HG03060 (cell line): ENCODE data around the gene PARM1.

Source experiments
- ATAC-seq: cut with Tn5 transposase; IDR thresholded peaks from one replicate; pipeline ENCODE4 v1.9.1; 2021; ENCODE audit warnings: low read depth, moderate number of reproducible peaks; ENCODE audit not compliant: unreplicated experiment

The PARM1 gene

GRCh38 chr4:74941123-74941522, 8.2 kb downstream of the PARM1 start:
- no peak for ATAC-seq

- no peak for ATAC-seq
Observed at GRCh38 chr4:74942251-74942917, 9.5 kb downstream of the PARM1 start.

- no peak for ATAC-seq
Observed at GRCh38 chr4:74942918-74943253, 10.0 kb downstream of the PARM1 start.

GRCh38 chr4:74944354-74944793, 11.5 kb downstream of the PARM1 start:
- no peak for ATAC-seq

- ATAC-seq = no peak
Observed at GRCh38 chr4:74946196-74946595, 13.3 kb downstream of the PARM1 start.

GRCh38 chr4:74947798-74948197, 14.9 kb downstream of the PARM1 start:
- ATAC-seq = no peak

GRCh38 chr4:74948236-74948635, 15.3 kb downstream of the PARM1 start:
- no peak for ATAC-seq

- no peak for ATAC-seq
Observed at GRCh38 chr4:74950200-74950599, 17.3 kb downstream of the PARM1 start.

GRCh38 chr4:74950882-74951281, 18.0 kb downstream of the PARM1 start:
- ATAC-seq = no peak

GRCh38 chr4:74953647-74954046, 20.7 kb downstream of the PARM1 start:
- no peak for ATAC-seq

GRCh38 chr4:74958881-74959280, 26.0 kb downstream of the PARM1 start:
- ATAC-seq = no peak

- ATAC-seq = no peak
Observed at GRCh38 chr4:74961230-74961629, 28.3 kb downstream of the PARM1 start.

GRCh38 chr4:74962584-74962983, 29.7 kb downstream of the PARM1 start:
- ATAC-seq = no peak

GRCh38 chr4:74964311-74964710, 31.4 kb downstream of the PARM1 start:
- no peak for ATAC-seq

- no peak for ATAC-seq
Observed at GRCh38 chr4:74967324-74967723, 34.4 kb downstream of the PARM1 start.

- no peak for ATAC-seq
Observed at GRCh38 chr4:74968456-74969164, 35.7 kb downstream of the PARM1 start.

GRCh38 chr4:74969507-74970474, 36.9 kb downstream of the PARM1 start:
- ATAC-seq = no peak

- ATAC-seq = no peak
Observed at GRCh38 chr4:74970577-74970976, 37.7 kb downstream of the PARM1 start.

- ATAC-seq = no peak
Observed at GRCh38 chr4:74971862-74972261, 38.9 kb downstream of the PARM1 start.

- ATAC-seq = no peak
Observed at GRCh38 chr4:74975082-74975481, 42.2 kb downstream of the PARM1 start.
